Stimulated activated CD8-positive, alpha-beta memory T cell treated with anti-CD3 and anti-CD28 coated beads, Interleukin-15, amount 100 ng/mL, for 48 hours (primary cell): Measurements from ENCODE around the gene OTOP2.
"Not testable (repeated sequence)": the region's sequence is repeated elsewhere in the genome, so short reads cannot be mapped to it uniquely, and the experiment has no call there.

ENCODE experiments used
- DNase-seq, 2 donors: peaks; one replicate each; pipeline ENCODE4 v3.0.0-alpha.2; 2020; ENCODE audit warnings: low read depth in 2 of 2

Gene OTOP2

DNA sequence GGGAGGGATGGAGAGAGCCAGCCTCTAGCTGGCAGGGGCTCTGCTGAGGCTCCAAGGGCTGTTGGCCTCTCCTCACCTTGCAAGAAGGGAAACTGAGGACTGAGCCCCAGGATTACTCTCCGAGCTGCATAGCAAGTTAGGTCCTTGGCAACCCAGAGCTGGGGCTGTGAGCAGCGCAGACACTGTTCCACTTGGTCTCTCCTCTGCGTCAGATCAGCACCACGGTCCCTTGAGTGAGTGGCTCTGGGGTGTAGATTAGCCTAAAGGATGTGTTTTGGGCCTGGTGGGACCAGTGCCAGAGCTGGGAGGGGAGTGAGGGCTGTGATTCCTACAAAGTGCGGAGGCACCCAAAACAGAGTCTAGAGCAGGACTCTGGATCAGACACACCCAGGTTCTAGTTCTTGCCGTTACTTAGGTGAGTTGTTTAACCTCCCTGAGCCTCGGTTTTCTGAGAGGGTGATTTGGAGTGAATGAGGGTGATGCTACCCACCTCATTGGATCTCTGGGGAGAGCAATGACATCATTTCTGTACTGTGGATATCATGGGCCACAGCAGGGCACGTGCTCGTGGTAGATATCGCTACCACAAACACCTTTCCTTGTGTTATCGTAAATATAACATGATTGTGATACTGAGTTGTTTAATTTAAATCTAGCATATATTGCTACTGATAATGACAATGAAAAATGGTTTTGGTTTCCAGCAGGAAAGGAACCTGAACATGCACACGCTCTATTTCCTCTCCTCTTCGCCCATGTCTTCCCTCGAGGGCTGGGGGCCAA lies 22.5 kb upstream of the OTOP2 start:
- DNase-seq = no peak

DNA sequence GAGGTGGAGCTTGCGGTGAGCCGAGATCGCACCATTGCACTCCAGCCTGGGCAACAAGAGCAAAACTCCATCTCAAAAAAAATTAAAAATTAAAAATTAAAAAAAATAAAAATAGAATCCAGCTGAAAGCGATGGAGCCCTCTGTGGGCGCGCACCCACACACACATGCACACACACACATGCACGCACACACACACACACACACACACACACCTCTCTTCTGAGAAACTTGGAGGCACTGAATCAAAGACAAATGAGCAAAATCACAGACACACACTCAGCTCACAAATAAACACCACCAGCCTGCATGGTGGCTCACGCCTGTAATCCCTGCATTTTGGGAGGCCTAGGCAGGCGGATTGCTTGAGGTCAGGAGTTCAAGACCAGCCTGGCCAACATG lies 21.0 kb upstream of the OTOP2 start:
- no peak for DNase-seq

DNA sequence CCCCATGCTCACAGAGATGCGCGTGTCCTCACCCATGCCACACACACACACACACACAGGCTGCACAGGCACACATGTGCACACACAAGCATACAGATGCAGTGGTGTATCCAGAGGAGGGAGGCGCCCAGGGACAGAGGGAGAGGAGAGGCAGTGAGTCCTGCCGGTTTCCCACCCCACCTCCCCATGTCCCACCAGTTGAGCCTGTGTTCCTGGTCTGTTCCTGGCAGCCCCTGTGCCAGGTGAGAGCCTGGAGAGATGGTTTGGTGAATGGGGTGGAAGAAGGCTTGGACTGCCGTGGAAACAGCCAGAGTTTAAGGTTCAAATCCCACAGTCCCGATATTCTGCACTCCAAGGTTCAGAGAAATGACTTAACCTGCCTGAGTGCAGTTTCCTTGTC lies 20.4 kb upstream of the OTOP2 start:
- no peak for DNase-seq

DNA sequence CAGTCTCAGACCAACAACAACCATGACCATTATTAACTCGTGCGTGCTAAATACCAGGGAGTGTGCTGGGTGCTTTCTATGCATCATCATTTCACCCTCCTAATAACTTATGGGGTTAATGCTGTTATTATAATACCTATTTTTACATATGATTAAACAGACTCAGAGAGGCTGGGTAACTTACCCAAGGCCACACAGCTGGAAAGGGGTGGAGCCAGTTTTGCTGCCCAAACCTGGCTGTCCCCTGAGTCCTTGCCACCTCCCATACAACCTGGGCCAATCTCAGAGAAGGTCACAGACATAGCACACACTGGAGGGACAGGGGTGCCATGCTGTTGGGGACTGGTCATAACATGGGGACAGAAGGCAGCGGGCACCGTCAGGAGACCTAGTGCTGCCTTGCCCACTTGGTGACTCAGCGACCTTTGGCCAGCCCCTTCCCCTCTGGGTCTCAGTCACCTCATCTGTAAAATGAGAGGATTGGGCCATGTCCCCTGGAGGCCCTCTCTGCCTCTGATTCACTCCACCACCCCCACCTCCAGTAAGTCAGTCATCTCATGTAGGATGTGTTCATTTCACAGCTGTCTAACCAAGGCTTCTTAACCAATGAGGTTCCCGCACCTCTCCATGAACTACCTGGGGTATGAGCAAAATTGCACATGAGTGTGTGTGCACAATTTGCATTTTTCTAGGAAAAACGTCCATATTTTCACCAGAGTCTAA lies 19.2 kb upstream of the OTOP2 start:
- no peak for DNase-seq

DNA sequence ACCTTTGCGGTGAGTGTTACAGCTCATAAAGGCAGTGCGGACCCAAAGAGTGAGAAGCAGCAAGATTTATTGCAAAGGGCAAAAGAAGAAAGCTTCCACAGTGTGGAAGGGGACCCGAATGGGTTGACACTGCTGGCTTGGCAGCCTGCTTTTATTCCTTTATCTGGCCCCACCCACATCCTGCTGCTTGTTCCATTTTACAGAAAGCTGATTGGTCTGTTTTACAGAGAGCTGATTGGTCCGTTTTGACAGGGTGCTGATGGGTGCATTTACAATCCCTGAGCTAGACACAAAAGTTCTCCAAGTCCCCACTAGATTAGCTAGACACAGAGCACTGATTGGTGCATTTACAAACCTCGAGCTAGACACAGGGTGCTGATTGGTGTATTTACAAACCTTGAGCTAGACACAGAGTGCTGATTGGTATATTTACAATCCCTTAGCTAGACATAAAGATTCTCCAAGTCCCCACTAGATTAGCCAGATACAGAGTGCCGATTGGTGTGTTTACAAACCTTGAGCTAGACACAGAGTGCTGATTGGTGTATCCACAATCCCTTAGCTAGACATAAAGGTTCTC lies 17.8 kb upstream of the OTOP2 start:
- not testable (repeated sequence) for DNase-seq

DNA sequence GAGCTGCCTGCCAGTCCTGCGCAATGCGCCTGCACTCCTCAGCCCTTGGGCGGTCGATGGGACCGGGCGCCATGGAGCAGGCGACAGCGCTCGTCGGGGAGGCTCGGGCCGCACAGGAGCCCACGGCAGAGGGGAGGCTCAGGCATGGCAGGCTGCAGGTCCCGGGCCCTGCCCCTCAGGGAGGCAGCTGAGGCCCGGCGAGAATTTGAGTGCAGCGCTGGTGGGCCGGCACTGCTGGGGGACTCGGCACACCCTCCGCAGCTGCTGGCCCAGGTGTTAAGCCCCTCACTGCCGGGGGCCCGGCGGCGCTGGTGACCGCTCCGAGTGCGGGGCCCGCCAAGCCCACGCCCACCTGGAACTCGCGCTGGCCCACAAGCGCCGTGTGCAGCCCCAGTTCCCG lies 17.1 kb upstream of the OTOP2 start:
- no peak for DNase-seq

DNA sequence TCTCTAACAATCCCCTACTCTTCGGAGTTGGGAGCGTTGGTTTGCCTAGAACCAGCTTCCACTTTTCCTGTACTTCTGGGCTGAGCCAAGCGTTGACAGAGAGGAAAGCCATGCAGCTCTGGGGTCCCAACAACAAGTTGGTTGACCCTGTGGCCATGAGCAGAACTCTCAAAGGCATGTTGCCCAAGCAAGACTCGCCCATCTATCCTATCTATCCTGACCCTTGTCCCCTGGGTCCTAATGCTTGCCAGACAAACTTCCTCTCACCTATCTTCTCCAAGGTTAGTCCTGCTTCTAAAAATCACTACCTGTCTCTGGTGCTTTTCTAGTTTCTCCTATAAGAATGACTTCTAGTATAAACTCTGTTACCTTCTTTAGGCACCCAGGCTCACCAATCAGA lies 15.0 kb upstream of the OTOP2 start:
- not testable (repeated sequence) for DNase-seq

DNA sequence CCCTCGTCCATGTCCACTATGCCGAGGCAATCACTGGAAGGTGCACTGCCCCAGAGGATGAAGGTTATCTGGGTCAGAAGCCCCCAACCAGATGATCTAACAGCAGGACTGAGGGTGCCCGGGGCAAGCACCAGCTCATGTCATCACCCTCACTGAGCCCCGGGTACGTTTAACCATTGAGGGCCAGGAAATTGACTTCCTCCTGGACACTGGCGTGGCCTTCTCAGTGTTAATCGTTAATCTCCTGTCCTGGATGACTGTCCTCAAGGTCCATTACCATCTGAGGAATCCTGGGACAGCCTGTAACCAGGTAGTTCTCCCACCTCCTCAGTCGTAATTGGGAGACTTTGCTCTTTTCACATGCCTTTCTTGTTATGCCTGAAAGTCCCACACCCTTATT lies 12.7 kb upstream of the OTOP2 start:
- not testable (repeated sequence) for DNase-seq

GRCh38 chr17:74916136-74916850 lies 7.8 kb upstream of the OTOP2 start:
- no peak for DNase-seq

DNA sequence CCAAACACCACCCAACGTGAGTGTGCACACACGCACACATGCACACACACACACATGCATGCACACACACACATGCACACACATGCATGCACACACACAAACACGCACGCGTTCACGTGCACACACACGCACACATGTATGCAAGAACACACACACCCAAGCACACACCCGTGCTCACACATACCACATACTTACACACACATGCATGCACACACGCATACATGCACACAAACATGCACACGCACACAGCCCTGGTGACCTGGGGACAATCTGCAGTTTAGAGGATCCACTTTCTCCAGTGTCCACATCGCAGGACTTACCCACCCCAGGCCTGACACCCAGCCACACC lies 7.2 kb upstream of the OTOP2 start:
- no peak for DNase-seq

- no peak for DNase-seq
Observed at GRCh38 chr17:74917430-74917829, 6.6 kb upstream of the OTOP2 start.

DNA sequence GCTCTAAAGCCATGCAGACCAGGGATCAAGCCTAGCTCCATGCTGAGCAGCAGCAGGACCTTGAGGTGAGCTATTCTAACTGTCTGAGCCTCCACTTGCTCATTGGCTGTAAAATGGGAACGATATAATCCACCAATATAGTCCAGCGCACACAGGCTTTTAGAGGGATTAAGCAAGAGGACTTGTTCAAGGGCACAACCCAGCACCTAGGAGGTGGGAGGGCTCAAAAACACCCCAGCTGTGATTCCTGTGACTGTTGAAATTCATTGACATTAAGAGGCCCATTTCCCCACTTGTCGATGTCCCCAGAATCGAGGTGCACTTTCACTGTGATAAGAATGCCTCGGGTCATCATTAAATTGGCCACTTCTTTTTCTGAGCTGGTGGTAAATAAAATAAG lies 5.2 kb upstream of the OTOP2 start:
- no peak for DNase-seq

GRCh38 chr17:74919440-74920305 lies 4.4 kb upstream of the OTOP2 start:
- DNase-seq = no peak

DNA sequence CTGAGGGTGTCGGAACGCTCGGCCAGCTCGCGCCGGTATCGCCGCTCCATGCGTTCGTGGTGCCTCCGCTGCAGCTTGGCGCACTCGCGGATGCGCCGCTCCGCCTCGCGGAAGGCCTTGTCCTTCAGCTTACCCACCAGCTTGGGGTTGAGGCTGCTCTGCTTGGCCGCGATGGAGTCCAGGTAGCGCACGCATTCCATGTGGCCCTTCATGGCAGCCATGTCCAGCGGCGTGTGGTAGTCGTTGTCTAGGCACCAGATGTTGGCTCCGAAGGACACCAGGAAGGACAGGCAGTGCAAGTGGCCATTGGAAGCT lies 3.8 kb upstream of the OTOP2 start:
- DNase-seq = no peak

DNA sequence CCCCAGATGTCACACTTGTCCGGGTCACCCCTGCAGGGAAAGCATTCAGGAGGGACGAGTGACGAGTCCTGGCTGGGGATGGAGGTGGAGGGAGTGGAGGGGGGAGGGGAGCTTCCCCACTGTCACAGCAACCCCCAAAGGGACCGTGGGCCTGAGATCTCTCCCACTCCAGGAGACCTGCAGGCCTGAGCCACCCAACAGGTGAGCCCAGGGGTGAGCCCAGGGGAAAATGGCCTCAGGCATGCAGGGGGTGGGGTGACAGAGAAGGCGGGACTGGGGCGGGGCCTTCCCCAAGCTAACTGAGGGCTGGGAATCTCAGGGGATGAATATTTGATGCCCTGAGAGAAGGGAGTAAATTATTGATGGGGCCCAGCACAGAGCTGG lies 3.4 kb upstream of the OTOP2 start:
- DNase-seq = no peak

- DNase-seq = no peak
Observed at GRCh38 chr17:74921026-74921681, 2.9 kb upstream of the OTOP2 start.

DNA sequence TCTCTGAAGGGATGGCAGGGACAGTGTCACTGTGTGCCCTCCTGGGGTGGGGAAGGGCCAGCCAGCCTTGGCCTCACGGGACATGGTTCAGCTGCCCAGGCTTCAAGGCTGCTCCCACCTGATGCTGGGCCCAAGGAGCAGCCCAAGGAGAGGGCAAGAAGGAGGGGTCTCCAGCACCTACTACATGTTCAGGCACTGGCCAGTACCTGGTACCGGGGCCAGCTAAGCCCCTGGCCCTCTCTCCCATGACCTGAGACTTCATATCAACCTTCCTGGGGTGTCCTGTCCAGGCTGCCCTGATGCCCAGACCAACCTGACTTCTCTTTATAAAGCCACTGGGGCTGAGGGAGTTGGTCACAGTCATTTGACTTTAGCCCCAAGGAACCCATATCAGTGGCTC lies 2.3 kb upstream of the OTOP2 start:
- DNase-seq = no peak

DNA sequence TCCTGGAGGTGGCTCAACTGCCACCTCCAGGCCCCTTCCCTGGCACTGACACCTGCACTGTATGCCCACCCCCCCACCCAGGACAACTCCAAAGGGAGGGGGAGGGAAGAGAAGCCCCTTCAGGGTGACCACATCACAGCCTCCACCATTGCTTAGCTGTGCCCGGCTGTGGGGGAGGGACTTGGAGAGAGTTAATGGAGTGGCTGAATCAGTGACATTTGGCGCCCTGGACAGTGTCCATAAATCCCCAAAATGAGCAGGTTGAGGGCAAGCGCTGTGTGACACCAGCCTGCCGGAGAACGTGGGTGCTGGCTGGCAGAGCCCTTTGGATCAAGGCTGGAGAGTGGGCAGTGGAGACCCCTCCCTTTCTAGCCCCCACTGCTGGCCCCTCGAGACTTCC lies 1.9 kb upstream of the OTOP2 start:
- no peak for DNase-seq

DNA sequence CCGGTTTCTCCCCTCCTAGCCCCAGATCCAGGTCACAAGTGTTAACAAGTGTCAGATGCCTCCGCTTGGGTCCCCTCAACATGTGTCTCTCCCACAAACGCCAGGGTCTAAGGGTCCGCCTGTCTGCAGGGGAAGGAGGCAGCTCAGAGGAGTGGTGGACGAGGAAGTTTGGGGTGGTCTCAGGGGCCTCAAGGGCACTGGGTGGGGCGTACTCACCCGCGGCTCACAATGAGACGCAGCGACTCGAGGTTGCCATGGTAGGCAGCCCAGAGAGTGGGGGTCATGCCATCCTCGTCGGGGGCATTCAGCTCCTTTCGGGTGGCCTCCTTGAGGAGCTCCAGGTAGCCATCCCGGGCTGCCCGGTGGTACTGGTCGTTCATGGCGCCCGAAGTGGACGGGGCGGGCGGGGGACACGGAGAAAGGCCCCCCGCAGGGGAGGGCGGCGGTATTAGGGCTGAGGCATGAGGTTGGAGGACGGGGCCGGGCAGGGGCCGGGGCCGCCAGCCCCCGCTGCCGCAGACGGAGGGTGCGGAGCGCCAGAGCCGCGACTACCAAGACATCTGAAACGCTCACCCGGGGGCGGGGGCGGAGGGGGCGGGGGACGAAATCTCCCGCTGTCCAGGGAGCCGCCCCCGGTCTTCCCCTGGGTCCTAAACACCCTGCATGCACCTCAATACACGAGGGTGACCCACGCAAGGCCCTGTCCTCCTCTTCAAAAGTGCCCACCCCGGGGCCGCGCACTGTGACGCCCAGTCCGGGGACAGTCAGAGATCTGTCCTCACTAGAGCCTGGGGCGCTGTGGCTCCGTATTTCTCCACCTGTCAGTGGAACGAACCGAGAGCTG lies 1.2 kb upstream of the OTOP2 start, which contains the start of gene USH1G:
TSS of gene USH1G (minus strand) at position 562 of the 844 bp plus-strand sequence. CDS start at position 380, 182 bp downstream.
- DNase-seq = no peak
